ENCODE results near the gene EZR. TPM values are rescaled to one million over a fixed set of nuclear protein-coding genes. Genes with fewer than 3 reads are reported as not detected.
A peak's percentile ranks its signal among the peaks of the same experiment; 100 is the strongest.

EZR gene
- total RNA-seq, 1 donor from 2014 or later = 254 TPM

GRCh38 chr6:158760618-158761250 is 58.4 kb downstream of the EZR start:
- TF ChIP-seq CTCF (IDR thresholded peaks at IDR 0.05) = no peak
- Histone ChIP-seq H3K9me3 (no peaks in the 10 kb centered on the region), H3K4me3 (no peak overlapping the region), H3K27me3 (ENCODE audit: low read depth) (no peaks in the 10 kb centered on the region), H3K27ac (no peak overlapping the region), H3K4me1 (no peaks in the 10 kb centered on the region), H3K36me3 (peaks cover 42% of the 10 kb centered on the region)
- intact Hi-C loops (cut with DNase I) = no loop called here
- DNase-seq = no peak
- ATAC-seq = peak in 1 of 2 donors; percentile 0

- Histone ChIP-seq H3K27me3 (ENCODE audit: low read depth) (no peaks in the 10 kb centered on the region), H3K4me3 (no peak overlapping the region), H3K9me3 (no peaks in the 10 kb centered on the region), H3K4me1 (no peaks in the 10 kb centered on the region), H3K27ac (no peak overlapping the region), H3K36me3 (peaks cover 36% of the 10 kb centered on the region)
- ATAC-seq = peak; percentile 4 to 8
- no peak for TF ChIP-seq CTCF (IDR thresholded peaks at IDR 0.05)
- DNase-seq = no peak
- intact Hi-C loops (cut with DNase I) = no loop called here
Measured at GRCh38 chr6:158759966-158760617, 59.1 kb downstream of the EZR start.

GRCh38 chr6:158758941-158759479 is 60.2 kb downstream of the EZR start:
- no peak overlapping the region for H3K27ac ChIP-seq
- no peaks in the 10 kb centered on the region for H3K27me3 ChIP-seq (ENCODE audit: low read depth)
- H3K9me3 ChIP-seq = no peaks in the 10 kb centered on the region
- H3K4me3 ChIP-seq = no peak overlapping the region
- intact Hi-C loops (cut with DNase I) = no loop called here
- TF ChIP-seq CTCF (IDR thresholded peaks at IDR 0.05) = no peak
- ATAC-seq (peak in 1 of 2 donors; percentile 1), DNase-seq (no peak)
- H3K36me3 ChIP-seq = peaks cover 25% of the 10 kb centered on the region
- no peaks in the 10 kb centered on the region for H3K4me1 ChIP-seq

- peaks cover 20% of the 10 kb centered on the region for H3K36me3 ChIP-seq
- H3K4me3 ChIP-seq = no peak overlapping the region
- intact Hi-C loops (cut with DNase I) = no loop called here
- no peak for DNase-seq
- no peaks in the 10 kb centered on the region for H3K27me3 ChIP-seq (ENCODE audit: low read depth)
- H3K9me3 ChIP-seq = no peaks in the 10 kb centered on the region
- no peak for TF ChIP-seq CTCF (IDR thresholded peaks at IDR 0.05)
- ATAC-seq = no peak
- H3K4me1 ChIP-seq = no peaks in the 10 kb centered on the region
- H3K27ac ChIP-seq = no peak overlapping the region
Measured at GRCh38 chr6:158758451-158758860, 60.7 kb downstream of the EZR start.

GRCh38 chr6:158757753-158758090 is 61.4 kb downstream of the EZR start:
- Histone ChIP-seq H3K36me3 (peaks cover 20% of the 10 kb centered on the region), H3K9me3 (no peaks in the 10 kb centered on the region), H3K27me3 (ENCODE audit: low read depth) (no peaks in the 10 kb centered on the region), H3K27ac (no peak overlapping the region), H3K4me3 (no peak overlapping the region), H3K4me1 (no peaks in the 10 kb centered on the region)
- ATAC-seq = no peak
- DNase-seq = no peak
- TF ChIP-seq CTCF (IDR thresholded peaks at IDR 0.05) = no peak
- intact Hi-C loops (cut with DNase I) = no loop called here

Measured in lower lobe of right lung (tissue), 2 donors.